Stromal cell of bone marrow (primary cell): ENCODE results near the gene C2orf92.
"Not testable (repeated sequence)": the region's sequence is repeated elsewhere in the genome, so short reads cannot be mapped to it uniquely, and the experiment has no call there.

Source experiments
- DNase-seq: peaks from one replicate; pipeline ENCODE4 v3.0.0-alpha.2; 2012; ENCODE audit warnings: low read depth

The C2orf92 gene

DNA sequence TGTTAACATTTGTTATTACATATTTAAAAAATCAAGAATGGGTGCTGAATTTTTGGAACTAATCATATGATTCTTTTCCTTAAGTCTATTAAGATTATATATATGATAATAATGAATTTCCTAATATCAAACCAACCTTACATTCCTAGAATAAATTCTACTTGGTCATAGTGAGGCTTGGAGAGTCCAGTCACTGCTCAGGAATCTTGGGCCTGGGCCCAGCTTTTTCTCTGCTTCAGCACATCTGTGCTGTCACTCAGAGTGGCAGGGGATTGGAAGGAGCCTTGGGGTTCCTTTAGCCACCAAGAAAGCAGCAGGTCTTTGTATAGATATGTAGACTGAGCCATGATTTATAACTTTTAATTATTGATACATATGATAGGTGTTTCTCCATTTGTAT is 24.0 kb downstream of the C2orf92 start:
- no peak for DNase-seq

- no peak for DNase-seq
Observed at GRCh38 chr2:97695744-97696143, 26.2 kb downstream of the C2orf92 start.

- peak; percentile 58 for DNase-seq
Observed at GRCh38 chr2:97697252-97698235, 28.0 kb downstream of the C2orf92 start.

GRCh38 chr2:97698530-97698929 is 29.0 kb downstream of the C2orf92 start:
- no peak for DNase-seq

DNA sequence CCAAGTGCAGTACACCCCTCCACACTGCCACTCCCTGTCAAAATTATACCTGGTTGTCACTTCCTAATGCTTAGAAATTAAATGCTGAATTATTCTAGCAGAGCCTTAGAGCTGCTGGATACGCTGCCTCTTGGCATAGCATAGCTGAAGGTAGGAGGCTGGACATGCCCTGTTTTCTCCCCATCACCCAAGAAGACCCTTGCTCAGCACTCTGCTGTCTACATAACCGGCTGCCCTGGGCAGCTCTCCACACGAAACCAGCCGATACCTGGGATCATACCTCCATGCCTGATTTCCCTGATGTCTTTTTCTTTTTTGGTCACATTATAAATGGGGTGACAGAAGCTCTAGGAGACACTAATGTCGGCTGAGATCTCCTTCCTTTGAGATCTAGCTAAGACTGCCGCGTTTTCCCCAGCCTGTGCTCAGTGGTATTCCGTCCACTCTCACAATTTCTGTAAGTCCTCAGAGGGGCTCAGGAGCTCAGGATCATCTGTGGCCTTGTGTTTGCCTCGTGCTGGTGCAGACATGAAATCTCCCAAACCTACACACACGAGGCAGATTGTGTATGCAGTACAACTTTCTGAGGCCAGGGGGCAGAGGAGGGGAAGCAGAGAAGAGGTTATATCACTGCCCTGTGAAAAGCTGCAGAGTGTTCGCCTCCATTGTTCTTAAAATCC is 30.4 kb downstream of the C2orf92 start:
- peak; percentile 47 for DNase-seq

- no peak for DNase-seq
Observed at GRCh38 chr2:97701186-97701585, 31.7 kb downstream of the C2orf92 start.

- no peak for DNase-seq
Observed at GRCh38 chr2:97701851-97702465, 32.4 kb downstream of the C2orf92 start.

DNA sequence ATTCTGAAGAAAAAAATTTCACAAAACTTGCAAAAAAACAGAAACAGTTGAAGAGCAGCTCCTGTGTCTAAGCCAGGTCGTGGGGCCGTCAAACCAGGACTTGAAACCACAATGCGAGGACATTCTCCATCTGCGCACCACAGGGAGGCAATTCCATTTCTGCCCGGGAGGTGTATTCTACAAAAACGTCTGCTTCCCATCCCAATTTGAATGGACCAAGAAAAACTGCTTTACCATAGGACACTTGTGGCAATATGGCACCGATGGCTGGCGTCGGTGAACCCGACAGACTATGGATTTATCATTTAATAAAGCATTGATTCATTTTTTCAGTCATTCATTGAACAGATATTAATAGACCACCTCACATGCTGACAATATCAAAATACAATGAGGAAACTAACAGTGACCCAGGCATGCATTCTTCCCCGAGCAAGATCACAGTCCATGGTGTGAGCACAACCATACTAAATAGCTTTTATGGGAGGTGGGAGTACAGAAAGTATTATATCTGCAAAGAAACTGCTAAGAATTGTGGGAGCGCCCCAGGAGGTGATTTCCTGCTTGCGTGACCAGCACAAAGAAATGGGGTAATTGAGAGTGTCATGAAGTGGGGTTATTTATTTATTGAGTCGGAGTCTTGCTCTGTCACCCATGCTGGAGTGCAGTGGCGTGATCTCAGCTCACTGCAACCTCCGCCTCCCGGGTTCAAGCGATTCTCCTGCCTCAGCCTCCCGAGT is 33.4 kb downstream of the C2orf92 start:
- DNase-seq = no peak

- DNase-seq = no peak
Observed at GRCh38 chr2:97703741-97704140, 34.2 kb downstream of the C2orf92 start.

GRCh38 chr2:97704989-97705388 is 35.5 kb downstream of the C2orf92 start:
- no peak for DNase-seq

GRCh38 chr2:97706112-97706511 is 36.6 kb downstream of the C2orf92 start:
- DNase-seq = no peak

DNA sequence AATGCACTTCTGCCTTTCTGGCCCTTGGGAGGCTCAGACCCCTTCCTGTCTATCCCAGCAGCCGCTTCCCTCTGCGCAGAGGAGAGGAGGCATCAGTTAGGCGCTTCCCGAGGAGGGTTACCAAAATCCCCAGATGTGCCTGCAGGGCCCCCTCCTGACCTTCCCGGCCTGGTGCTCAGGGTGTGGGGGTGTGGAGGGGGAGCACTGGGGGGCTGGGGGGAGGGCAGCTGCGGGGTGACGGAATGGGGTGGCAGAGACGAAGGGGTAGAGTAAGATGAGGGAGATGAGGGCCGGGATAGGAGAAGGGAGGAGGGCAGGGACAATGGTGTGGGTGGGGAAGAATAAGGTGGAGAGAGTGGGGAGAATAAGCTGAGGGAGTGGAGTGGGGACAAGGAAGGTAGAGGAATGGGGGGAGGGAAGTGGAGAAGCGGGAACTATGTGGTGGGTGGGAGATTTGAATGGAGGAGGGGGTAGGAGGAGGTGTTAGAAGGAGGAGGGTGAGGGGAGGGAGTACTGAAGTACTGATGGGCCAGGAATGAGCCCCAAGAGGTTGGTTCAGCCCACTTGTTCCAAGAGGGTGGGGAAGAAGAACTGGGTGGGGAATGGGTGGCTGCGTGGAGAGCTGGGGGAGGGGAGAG is 37.3 kb downstream of the C2orf92 start:
- no peak for DNase-seq

- DNase-seq = no peak
Observed at GRCh38 chr2:97707362-97708047, 38.0 kb downstream of the C2orf92 start.

DNA sequence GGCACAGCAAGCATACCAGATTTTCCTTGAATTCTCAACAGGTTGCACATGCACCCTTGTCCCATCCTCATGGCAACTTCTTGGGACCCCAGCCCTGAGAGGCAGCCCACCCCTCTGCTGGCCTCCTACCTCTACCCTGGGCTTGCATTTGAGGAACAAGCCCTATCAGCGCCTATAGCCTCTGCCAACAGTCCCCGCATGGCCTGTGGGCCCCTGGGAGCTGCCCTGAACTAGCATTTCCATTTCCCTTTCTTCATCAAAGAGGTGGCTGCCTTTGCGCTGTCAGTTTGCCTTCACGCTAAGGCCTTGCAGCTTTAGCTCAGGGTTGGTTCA is 38.5 kb downstream of the C2orf92 start:
- no peak for DNase-seq

- DNase-seq = no peak
Observed at GRCh38 chr2:97708608-97709007, 39.1 kb downstream of the C2orf92 start.

DNA sequence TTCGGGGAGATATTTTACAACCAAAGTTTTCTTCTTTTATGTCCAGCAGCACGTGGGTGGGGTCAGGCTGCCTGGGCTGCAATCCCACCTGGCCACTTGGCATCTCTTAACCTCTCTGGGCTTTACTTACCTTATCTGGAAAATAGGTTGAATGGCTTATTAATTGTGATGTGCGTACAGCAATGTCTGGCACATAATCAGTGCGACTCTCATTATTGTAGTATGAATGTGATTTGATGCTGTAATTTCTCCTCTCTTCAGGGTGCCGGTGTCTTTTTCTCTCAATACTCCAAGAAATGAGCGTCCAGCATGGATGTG is 41.8 kb downstream of the C2orf92 start:
- DNase-seq = no peak

DNA sequence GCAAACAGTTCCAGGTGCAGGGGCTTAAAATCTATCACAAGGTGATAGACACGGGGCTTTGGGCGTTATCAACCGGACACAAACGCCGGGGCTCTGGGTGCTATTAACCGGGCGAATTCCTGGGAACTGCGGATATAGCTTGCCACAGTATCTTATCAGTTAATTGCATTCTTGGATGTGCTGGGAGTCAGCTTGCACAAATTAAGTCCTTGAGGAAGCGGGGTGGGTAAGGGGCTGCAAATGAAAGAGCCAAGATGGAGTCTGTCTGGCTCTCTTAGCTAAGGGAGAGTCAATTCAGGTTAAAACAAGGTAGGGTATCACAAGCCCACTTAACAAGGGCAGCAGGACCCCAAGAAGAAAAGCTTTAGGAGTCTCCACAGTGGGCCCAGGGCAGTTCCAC is 42.7 kb downstream of the C2orf92 start:
- not testable (repeated sequence) for DNase-seq

DNA sequence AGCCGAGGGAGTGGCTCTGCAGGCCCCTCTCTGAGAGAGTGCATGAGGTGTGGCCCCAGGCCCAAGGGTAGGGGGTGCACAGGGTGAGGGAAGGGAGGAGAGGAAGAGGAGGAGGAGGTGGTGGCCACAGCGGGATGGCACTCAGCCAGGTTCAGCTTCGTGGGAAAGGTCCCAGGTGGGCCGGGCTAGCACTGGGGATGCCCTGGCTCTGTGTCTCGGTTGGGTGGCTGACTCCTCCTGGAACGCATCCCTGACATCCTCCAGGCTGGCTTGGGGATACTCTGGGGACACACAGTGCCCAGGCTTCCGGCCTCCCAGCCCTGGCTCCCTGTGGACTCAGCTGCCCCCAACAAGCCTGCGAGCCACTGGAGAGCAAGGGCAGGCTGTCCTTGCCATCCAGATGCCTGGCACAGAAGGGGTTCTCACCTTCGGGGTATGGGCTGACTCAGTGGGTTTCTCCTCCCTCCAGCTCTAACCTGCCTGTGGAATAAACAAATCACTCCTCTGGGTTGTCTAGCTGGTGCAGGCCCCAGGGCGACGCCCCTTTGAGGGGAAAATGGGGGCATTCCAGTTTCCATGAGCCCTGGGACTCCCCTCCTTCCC is 43.3 kb downstream of the C2orf92 start:
- no peak for DNase-seq

DNA sequence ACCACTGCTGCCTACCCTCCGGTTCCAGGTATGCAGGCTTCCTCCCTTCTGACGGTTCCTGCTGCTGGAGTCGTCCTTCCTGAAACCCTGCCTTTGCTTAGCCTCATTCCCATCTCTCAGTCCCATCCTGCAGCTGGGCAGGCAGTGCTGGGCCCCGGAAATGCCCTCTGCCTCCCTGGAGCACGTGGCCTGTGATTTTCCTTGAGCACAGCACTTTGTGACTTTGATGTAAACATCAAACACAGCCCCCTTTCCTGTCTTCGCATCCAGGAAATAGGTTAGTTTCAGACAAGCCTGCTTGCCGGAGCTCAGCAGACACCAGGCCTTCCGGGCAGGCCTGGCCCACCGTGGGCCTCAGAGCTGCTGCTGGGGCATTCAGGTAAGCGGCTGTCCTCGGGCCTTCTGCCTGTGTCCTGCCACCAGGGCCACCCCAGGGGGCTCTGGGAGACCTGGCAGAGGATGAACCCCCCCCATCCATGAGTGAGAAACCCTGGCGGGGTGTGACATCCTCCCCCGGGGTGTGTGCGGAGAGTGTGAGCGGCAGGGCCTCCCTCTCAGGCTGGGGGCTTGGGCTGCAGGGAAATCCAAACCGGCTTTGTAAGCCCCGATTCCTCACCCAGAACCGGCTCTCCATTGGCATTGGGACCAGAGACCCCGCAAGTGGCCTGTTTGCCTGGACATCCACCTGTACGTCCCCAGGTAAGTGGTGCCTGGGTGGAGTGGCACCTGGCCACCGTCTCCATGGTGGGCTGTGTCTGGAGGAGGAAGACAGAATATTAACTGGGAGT is 44.0 kb downstream of the C2orf92 start, which contains the start of gene ZAP70:
Gene ZAP70, plus strand, starts transcription at position 281 of the 788 bp plus-strand sequence. CDS start 10,461 bp downstream, outside the sequence.
- no peak for DNase-seq
